RWPE2 (cell line): ENCODE measurements around the gene LPCAT4.
"Not testable (repeated sequence)": the region's sequence is repeated elsewhere in the genome, so short reads cannot be mapped to it uniquely, and the experiment has no call there.

ENCODE experiments used
- ATAC-seq: fragments of 200-7000 bp; cut with Tn5 transposase; 3 replicates; pipeline ENCODE4 v1.9.1; 2021; ENCODE audit warnings: low read depth
- DNase-seq: peaks from one replicate; pipeline ENCODE4 v3.0.0-alpha.2; 2020; ENCODE audit warnings: low spot score
- H3K27ac ChIP-seq: fragments of 450-650 bp; 2 replicates; pipeline ENCODE4 v1.5.1; 2017; ENCODE audit warnings: mild to moderate bottlenecking; ENCODE audit not compliant: poor library complexity, severe bottlenecking
- H3K27me3 ChIP-seq: fragments of 250-450 bp; sonication (Bioruptor Pico); 2 replicates; pipeline ENCODE4 v1.5.1; 2021; ENCODE audit warnings: mild to moderate bottlenecking, moderate library complexity; ENCODE audit not compliant: insufficient read depth, poor library complexity, severe bottlenecking
- H3K36me3 ChIP-seq: fragments of 250-450 bp; sonication (Bioruptor Pico); 2 replicates; pipeline ENCODE4 v1.5.1; 2020; ENCODE audit warnings: low read depth, mild to moderate bottlenecking, moderate library complexity
- H3K4me1 ChIP-seq: fragments of 250-450 bp; sonication (Bioruptor Pico); 2 replicates; pipeline ENCODE4 v1.5.1; 2021; ENCODE audit warnings: mild to moderate bottlenecking, moderate library complexity; ENCODE audit not compliant: insufficient read depth, poor library complexity, severe bottlenecking
- H3K4me3 ChIP-seq: fragments of 250-450 bp; sonication (Bioruptor Pico); 2 replicates; pipeline ENCODE4 v1.5.1; 2021; ENCODE audit warnings: mild to moderate bottlenecking, moderate library complexity; ENCODE audit not compliant: severe bottlenecking
- H3K9me3 ChIP-seq: fragments of 250-450 bp; sonication (Bioruptor Pico); 2 replicates; pipeline ENCODE4 v1.5.1; 2021; ENCODE audit warnings: mild to moderate bottlenecking, moderate library complexity; ENCODE audit not compliant: severe bottlenecking
- CTCF ChIP-seq: fragments of 450-650 bp; IDR thresholded peaks from one replicate; pipeline ENCODE4 v1.5.1; 2017; ENCODE audit warnings: mild to moderate bottlenecking, moderate library complexity; ENCODE audit not compliant: poor library complexity, severe bottlenecking

LPCAT4 gene

DNA sequence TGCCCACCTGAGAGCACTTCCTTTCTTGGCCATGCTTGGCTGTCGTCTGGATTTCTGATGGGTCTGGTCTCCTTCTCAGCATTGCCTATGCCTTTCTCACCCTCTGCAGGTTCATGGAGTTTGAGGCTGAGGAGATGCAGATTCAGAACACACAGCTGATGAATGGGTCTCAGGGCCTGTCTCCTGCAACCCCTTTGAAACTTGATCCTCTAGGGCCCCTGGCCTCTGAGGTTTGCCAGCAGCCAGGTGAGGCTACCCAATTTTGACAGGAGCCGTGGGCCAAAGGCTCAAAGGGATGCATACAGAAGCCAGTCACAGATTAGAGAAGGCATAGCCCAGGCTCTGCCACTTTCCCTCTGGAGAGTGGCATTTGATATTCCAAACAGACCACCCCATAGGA lies 13.4 kb downstream of the LPCAT4 start:
- DNase-seq (no peak), ATAC-seq (no peak; the same call in 2 of the 3 replicates)
- no peak for TF ChIP-seq CTCF
- Histone ChIP-seq H3K4me3 (no peak overlapping the region), H3K36me3 (peaks cover 23% of the 10 kb centered on the region), H3K27me3 (no peaks in the 10 kb centered on the region), H3K27ac (no peak overlapping the region), H3K9me3 (no peaks in the 10 kb centered on the region), H3K4me1 (no peaks in the 10 kb centered on the region)

DNA sequence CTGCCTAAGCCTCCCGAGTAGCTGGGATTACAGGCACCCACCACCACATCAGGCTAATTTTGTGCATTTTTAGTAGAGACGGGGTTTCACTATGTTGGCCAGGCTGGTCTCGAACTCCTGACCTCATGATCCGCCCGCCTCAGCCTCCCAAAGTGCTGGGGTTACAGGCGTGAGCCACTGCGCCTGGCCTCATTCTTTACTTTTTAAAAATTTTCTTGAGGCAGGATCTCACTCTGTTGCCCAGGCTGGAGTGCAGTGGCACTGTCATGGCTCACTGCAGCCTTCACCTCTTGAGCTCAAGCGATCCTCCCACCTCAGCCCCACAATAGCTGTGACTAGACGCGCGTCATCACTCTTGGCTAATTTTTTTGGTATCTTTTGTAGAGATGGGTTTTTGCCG lies 14.0 kb downstream of the LPCAT4 start:
- not testable (repeated sequence) for H3K9me3 ChIP-seq, H3K27me3 ChIP-seq, H3K4me1 ChIP-seq, DNase-seq, ATAC-seq, H3K27ac ChIP-seq, H3K4me3 ChIP-seq
- H3K36me3 ChIP-seq = peaks cover 17% of the 10 kb centered on the region

- Histone ChIP-seq H3K4me3 (no peak overlapping the region), H3K9me3 (no peaks in the 10 kb centered on the region), H3K4me1 (no peaks in the 10 kb centered on the region), H3K36me3 (no peaks in the 10 kb centered on the region), H3K27me3 (no peaks in the 10 kb centered on the region), H3K27ac (no peak overlapping the region)
- no peak for DNase-seq
- ATAC-seq = no peak
- TF ChIP-seq CTCF = no peak
Observed at GRCh38 chr15:34349769-34350168, 17.2 kb downstream of the LPCAT4 start.

DNA sequence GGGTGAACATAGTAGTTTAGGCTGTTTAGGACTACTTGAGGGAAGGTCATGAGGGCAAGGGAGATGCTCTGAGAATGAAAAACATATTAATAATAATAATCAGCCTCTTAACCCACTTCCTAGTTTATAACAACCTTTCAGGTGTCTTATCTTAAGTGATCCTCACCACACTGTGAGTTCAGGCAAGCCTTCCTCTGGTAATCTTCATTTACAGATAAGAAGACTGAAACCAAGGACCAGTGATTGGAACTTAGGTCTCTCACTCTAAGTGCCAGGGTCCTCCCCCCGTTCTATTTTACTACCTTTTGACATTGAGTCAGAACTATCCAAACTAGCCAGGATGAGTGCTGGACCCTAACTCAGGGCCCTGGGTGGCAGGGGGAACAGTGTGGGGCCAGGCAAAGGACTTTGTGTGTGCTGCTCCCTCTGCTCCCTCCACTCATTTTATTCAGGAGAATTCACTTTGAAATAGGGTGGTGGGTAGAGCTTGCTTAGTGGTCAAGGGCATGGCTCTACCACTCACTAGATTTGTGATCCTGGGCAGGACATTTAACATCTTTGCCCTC lies 18.2 kb downstream of the LPCAT4 start:
- Histone ChIP-seq H3K36me3 (no peaks in the 10 kb centered on the region), H3K9me3 (no peaks in the 10 kb centered on the region)
- no peak for TF ChIP-seq CTCF

DNA sequence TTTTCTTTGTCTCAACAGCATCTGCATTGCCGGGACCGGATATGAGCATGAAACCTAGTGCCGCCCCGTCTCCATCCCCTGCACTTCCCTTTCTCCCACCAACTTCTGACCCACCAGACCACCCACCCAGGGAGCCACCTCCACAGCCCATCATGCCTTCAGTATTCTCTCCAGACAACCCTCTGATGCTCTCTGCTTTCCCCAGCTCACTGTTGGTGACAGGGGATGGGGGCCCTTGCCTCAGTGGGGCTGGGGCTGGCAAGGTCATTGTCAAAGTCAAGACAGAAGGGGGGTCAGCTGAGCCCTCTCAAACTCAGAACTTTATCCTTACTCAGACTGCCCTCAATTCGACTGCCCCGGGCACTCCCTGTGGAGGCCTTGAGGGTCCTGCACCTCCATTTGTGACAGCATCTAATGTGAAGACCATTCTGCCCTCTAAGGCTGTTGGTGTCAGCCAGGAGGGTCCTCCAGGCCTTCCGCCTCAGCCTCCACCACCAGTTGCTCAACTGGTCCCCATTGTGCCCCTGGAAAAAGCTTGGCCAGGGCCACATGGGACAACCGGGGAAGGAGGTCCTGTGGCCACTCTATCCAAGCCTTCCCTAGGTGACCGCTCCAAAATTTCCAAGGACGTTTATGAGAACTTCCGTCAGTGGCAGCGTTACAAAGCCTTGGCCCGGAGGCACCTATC lies 18.9 kb downstream of the LPCAT4 start:
- ATAC-seq (no peak), DNase-seq (no peak)
- no peaks in the 10 kb centered on the region for H3K36me3 ChIP-seq
- H3K27me3 ChIP-seq = no peaks in the 10 kb centered on the region
- H3K27ac ChIP-seq = no peak overlapping the region
- no peak for TF ChIP-seq CTCF
- H3K4me3 ChIP-seq = no peak overlapping the region
- H3K4me1 ChIP-seq = no peaks in the 10 kb centered on the region
- H3K9me3 ChIP-seq = no peaks in the 10 kb centered on the region

More for the DNA sequence above, 18.2 kb downstream of the LPCAT4 start:
- no peaks in the 10 kb centered on the region for H3K4me1 ChIP-seq
- no peak for DNase-seq
- ATAC-seq = no peak
- no peak overlapping the region for H3K27ac ChIP-seq
- H3K4me3 ChIP-seq = no peak overlapping the region
- H3K27me3 ChIP-seq = no peaks in the 10 kb centered on the region
